Measurements from ENCODE around the gene MED12L.

MED12L gene

GRCh38 chr3:151459358-151459757, 373.9 kb downstream of the MED12L start (continued):
- no peak for TF ChIP-seq POU6F1 (CRISPR knock-in tag; IDR thresholded peaks at IDR 0.05; ENCODE audit: borderline replicate concordance, low read depth)

- peak; percentile 42; the same call in 2 of the 3 replicates for ATAC-seq
- no peak for TF ChIP-seq ZNF70 (CRISPR knock-in tag; IDR thresholded peaks at IDR 0.05)
- no peak for TF ChIP-seq OSR1 (CRISPR knock-in tag; IDR thresholded peaks at IDR 0.05)
- no peak for TF ChIP-seq ZC3H10 (CRISPR knock-in tag; IDR thresholded peaks at IDR 0.05)
- no peak for TF ChIP-seq ZNF565 (CRISPR knock-in tag; conservative IDR thresholded peaks at IDR 0.05; ENCODE audit: low read depth)
- no peak for TF ChIP-seq POU6F1 (CRISPR knock-in tag; IDR thresholded peaks at IDR 0.05; ENCODE audit: borderline replicate concordance, low read depth)
- TF ChIP-seq BACH2 (CRISPR knock-in tag; IDR thresholded peaks at IDR 0.05; ENCODE audit: borderline replicate concordance) = no peak
- TF ChIP-seq SNAI2 (CRISPR knock-in tag; IDR thresholded peaks at IDR 0.05) = no peak
- TF ChIP-seq TSHZ2 (CRISPR knock-in tag; IDR thresholded peaks at IDR 0.05) = no peak
- TF ChIP-seq ISL1 (CRISPR knock-in tag; IDR thresholded peaks at IDR 0.05) = no peak
- TF ChIP-seq TOX (CRISPR knock-in tag; IDR thresholded peaks at IDR 0.05; ENCODE audit: borderline replicate concordance) = no peak
- TF ChIP-seq RARB (CRISPR knock-in tag; IDR thresholded peaks at IDR 0.05) = no peak
- TF ChIP-seq PPARA (CRISPR knock-in tag; IDR thresholded peaks at IDR 0.05; ENCODE audit: borderline replicate concordance) = no peak
These were observed 374.8 kb downstream of the MED12L start for GRCh38 chr3:151460228-151460627.

- peak; percentile 40 for ATAC-seq
- TF ChIP-seq ZNF70 (CRISPR knock-in tag; IDR thresholded peaks at IDR 0.05) = no peak
- no peak for TF ChIP-seq POU6F1 (CRISPR knock-in tag; IDR thresholded peaks at IDR 0.05; ENCODE audit: borderline replicate concordance, low read depth)
- no peak for TF ChIP-seq CREB5 (CRISPR knock-in tag; IDR thresholded peaks at IDR 0.05; ENCODE audit: low read depth)
- TF ChIP-seq GLIS3 (CRISPR knock-in tag; IDR thresholded peaks at IDR 0.05) = no peak
- no peak for TF ChIP-seq TCF4 (CRISPR knock-in tag; IDR thresholded peaks at IDR 0.05; ENCODE audit: borderline replicate concordance)
- TF ChIP-seq SNAI2 (CRISPR knock-in tag; IDR thresholded peaks at IDR 0.05) = no peak
- TF ChIP-seq ESRRG (CRISPR knock-in tag; IDR thresholded peaks at IDR 0.05) = no peak
- no peak for TF ChIP-seq ARNTL (CRISPR knock-in tag; IDR thresholded peaks at IDR 0.05; ENCODE audit: borderline replicate concordance, low read depth)
- TF ChIP-seq CSDC2 (CRISPR knock-in tag; IDR thresholded peaks at IDR 0.05) = no peak
- TF ChIP-seq ZNF8 (CRISPR knock-in tag; IDR thresholded peaks at IDR 0.05) = no peak
- no peak for TF ChIP-seq PPARA (CRISPR knock-in tag; IDR thresholded peaks at IDR 0.05; ENCODE audit: borderline replicate concordance)
- TF ChIP-seq ZNF565 (CRISPR knock-in tag; conservative IDR thresholded peaks at IDR 0.05; ENCODE audit: low read depth) = no peak
- no peak for TF ChIP-seq TSHZ2 (CRISPR knock-in tag; IDR thresholded peaks at IDR 0.05)
- TF ChIP-seq ISL1 (CRISPR knock-in tag; IDR thresholded peaks at IDR 0.05) = no peak
- no peak for TF ChIP-seq OSR1 (CRISPR knock-in tag; IDR thresholded peaks at IDR 0.05)
- no peak for TF ChIP-seq RARB (CRISPR knock-in tag; IDR thresholded peaks at IDR 0.05)
- TF ChIP-seq ZFP3 (CRISPR knock-in tag; IDR thresholded peaks at IDR 0.05) = no peak
- TF ChIP-seq ZC3H10 (CRISPR knock-in tag; IDR thresholded peaks at IDR 0.05) = no peak
- no peak for TF ChIP-seq TOX (CRISPR knock-in tag; IDR thresholded peaks at IDR 0.05; ENCODE audit: borderline replicate concordance)
These were observed 375.4 kb downstream of the MED12L start, which contains the start of gene IGSF10 for GRCh38 chr3:151460774-151461450. Gene IGSF10, minus strand, starts transcription at chr3:151461061. Its CDS starts 2,352 bp downstream, at chr3:151458709.
